ENCODE measurements around the gene TRAF3.

Gene TRAF3

DNA sequence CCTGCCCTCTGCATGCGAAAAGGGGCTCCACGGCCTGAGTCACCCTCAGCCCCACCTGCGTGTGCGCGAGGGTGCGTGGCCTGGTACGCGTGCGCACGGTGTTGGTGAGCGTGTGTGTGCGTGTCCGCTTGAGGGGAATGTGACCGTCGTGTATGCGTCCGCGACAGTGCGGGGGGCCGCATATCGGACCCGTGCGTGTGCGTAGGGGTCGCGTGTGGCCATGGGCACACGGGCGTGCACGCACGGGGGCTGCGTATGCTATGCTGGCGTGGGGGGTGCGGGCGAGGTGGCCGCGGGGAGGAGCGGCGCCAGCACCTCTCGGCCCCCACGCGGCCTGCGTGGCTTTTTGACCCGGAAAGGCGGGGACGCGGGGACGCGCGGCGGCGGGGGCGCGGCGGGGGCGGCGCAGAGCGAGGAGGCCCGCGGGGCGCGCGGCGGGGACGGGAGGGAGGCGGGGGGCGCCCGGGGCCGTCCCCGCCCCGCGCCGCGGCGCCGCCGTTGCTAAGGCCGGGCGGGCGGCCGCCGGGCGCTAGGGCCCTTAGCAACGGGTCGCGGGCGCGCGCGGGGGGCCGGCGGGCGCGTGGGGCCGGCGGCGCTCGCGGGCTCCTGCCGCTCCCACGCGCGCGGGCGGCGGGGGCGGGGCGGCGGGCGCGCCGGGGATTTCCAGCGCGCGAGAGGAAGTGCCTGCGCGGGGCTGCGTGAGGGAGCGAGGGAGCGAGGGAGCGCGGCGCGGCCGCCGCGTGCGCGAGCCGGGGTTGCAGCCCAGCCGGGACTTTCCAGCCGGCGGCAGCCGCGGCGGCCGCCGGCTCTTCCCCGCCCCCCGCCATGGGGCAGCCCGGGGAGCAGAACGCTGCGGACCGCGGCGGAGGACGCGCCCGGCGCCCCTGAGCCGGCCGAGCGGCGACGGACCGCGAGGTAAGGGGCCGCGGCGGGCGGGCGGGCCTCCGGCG lies at the start of gene TRAF3:
Gene TRAF3 (plus strand): TSS at position 689 of the 950 bp plus-strand sequence. CDS start 92,753 bp downstream, outside the sequence.
- peak within 1 kb of the TSS; percentile 98 for H3K27ac Mint-ChIP-seq (ENCODE audit: low read depth)
- ATAC-seq (replicated peaks; ENCODE audit: extremely low read depth, poor library complexity, severe bottlenecking) = peak; percentile 76
- no peaks in the 10 kb centered on the region for H3K27me3 Mint-ChIP-seq
- H3K36me3 Mint-ChIP-seq (ENCODE audit: insufficient read depth) = peaks cover 27% of the 10 kb centered on the region
- peaks cover 42% of the 10 kb centered on the region for H3K4me1 Mint-ChIP-seq
- H3K9me3 Mint-ChIP-seq = no peaks in the 10 kb centered on the region
- peak; percentile 70 to 85 for DNase-seq (ENCODE audit: low spot score in 2 of 2)
- peak within 1 kb of the TSS; percentile 88 for H3K4me3 Mint-ChIP-seq

- no peak for ATAC-seq (replicated peaks; ENCODE audit: extremely low read depth, poor library complexity, severe bottlenecking)
- H3K27me3 Mint-ChIP-seq = no peaks in the 10 kb centered on the region
- no peak overlapping the region for H3K27ac Mint-ChIP-seq (ENCODE audit: low read depth)
- no peak for DNase-seq (ENCODE audit: low spot score in 2 of 2)
- no peak overlapping the region for H3K4me3 Mint-ChIP-seq
- H3K4me1 Mint-ChIP-seq = no peaks in the 10 kb centered on the region
- peaks cover 37% of the 10 kb centered on the region for H3K36me3 Mint-ChIP-seq (ENCODE audit: insufficient read depth)
- no peaks in the 10 kb centered on the region for H3K9me3 Mint-ChIP-seq
Observed at GRCh38 chr14:102728501-102728900, 48.7 kb upstream of the TRAF3 start.

- Mint-ChIP-seq H3K4me1 (no peaks in the 10 kb centered on the region), H3K36me3 (ENCODE audit: insufficient read depth) (peaks cover 33% of the 10 kb centered on the region), H3K27ac (ENCODE audit: low read depth) (no peak overlapping the region), H3K9me3 (no peaks in the 10 kb centered on the region), H3K27me3 (no peaks in the 10 kb centered on the region), H3K4me3 (no peak overlapping the region)
- ATAC-seq (replicated peaks; ENCODE audit: extremely low read depth, poor library complexity, severe bottlenecking) (no peak), DNase-seq (ENCODE audit: low spot score in 2 of 2) (no peak)
Observed at GRCh38 chr14:102729268-102729667, 48.0 kb upstream of the TRAF3 start.

DNA sequence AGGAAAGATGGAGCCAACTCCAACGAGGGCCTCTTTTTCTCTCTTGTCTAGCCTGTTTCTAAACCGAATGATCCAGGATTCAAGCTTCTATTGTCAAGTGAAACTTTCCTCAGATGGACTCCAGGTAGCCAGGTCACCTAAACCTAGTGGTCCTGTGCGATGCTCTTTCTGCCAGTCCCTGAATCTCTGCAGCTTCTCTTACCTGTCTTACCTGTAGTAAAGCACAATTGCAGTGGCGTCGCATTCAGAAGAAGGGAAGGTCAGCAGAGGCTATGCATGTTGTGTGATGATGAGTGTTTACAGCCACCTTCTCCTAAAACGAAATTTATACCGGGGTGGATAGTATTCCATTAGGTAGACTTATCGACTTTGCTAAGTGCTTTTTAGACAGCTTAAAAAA lies 47.4 kb upstream of the TRAF3 start:
- H3K27ac Mint-ChIP-seq (ENCODE audit: low read depth) = no peak overlapping the region
- H3K27me3 Mint-ChIP-seq = no peaks in the 10 kb centered on the region
- no peak for DNase-seq (ENCODE audit: low spot score in 2 of 2)
- H3K9me3 Mint-ChIP-seq = no peaks in the 10 kb centered on the region
- H3K4me3 Mint-ChIP-seq = no peak overlapping the region
- H3K36me3 Mint-ChIP-seq (ENCODE audit: insufficient read depth) = peaks cover 29% of the 10 kb centered on the region
- no peaks in the 10 kb centered on the region for H3K4me1 Mint-ChIP-seq
- no peak for ATAC-seq (replicated peaks; ENCODE audit: extremely low read depth, poor library complexity, severe bottlenecking)

GRCh38 chr14:102731101-102731870 lies 46.0 kb upstream of the TRAF3 start:
- H3K27ac Mint-ChIP-seq (ENCODE audit: low read depth) = peak overlapping the region; percentile 35
- H3K36me3 Mint-ChIP-seq (ENCODE audit: insufficient read depth) = peaks cover 22% of the 10 kb centered on the region

GRCh38 chr14:102731871-102732800 lies 45.1 kb upstream of the TRAF3 start:
- Mint-ChIP-seq H3K27ac (ENCODE audit: low read depth) (peak overlapping the region; percentile 35), H3K36me3 (ENCODE audit: insufficient read depth) (peaks cover 14% of the 10 kb centered on the region), H3K27me3 (no peaks in the 10 kb centered on the region), H3K4me3 (no peak overlapping the region), H3K9me3 (no peaks in the 10 kb centered on the region), H3K4me1 (no peaks in the 10 kb centered on the region)
- ATAC-seq (replicated peaks; ENCODE audit: extremely low read depth, poor library complexity, severe bottlenecking) (no peak), DNase-seq (ENCODE audit: low spot score in 2 of 2) (no peak)

More at GRCh38 chr14:102731101-102731870, 46.0 kb upstream of the TRAF3 start:
- H3K4me3 Mint-ChIP-seq = no peak overlapping the region
- no peak for ATAC-seq (replicated peaks; ENCODE audit: extremely low read depth, poor library complexity, severe bottlenecking)
- H3K4me1 Mint-ChIP-seq = no peaks in the 10 kb centered on the region
- no peak for DNase-seq (ENCODE audit: low spot score in 2 of 2)
- no peaks in the 10 kb centered on the region for H3K9me3 Mint-ChIP-seq
- H3K27me3 Mint-ChIP-seq = no peaks in the 10 kb centered on the region

- no peaks in the 10 kb centered on the region for H3K9me3 Mint-ChIP-seq
- H3K27ac Mint-ChIP-seq (ENCODE audit: low read depth) = peak overlapping the region; percentile 19
- ATAC-seq (replicated peaks; ENCODE audit: extremely low read depth, poor library complexity, severe bottlenecking) = no peak
- H3K4me3 Mint-ChIP-seq = no peak overlapping the region
- no peaks in the 10 kb centered on the region for H3K4me1 Mint-ChIP-seq
- peaks cover 10% of the 10 kb centered on the region for H3K36me3 Mint-ChIP-seq (ENCODE audit: insufficient read depth)
- no peak for DNase-seq (ENCODE audit: low spot score in 2 of 2)
- H3K27me3 Mint-ChIP-seq = no peaks in the 10 kb centered on the region
Observed at GRCh38 chr14:102732924-102733323, 44.3 kb upstream of the TRAF3 start.

GRCh38 chr14:102733326-102733725 lies 43.9 kb upstream of the TRAF3 start:
- no peaks in the 10 kb centered on the region for H3K27me3 Mint-ChIP-seq
- peaks cover 8% of the 10 kb centered on the region for H3K36me3 Mint-ChIP-seq (ENCODE audit: insufficient read depth)
- H3K4me3 Mint-ChIP-seq = no peak overlapping the region
- DNase-seq (ENCODE audit: low spot score in 2 of 2) (no peak), ATAC-seq (replicated peaks; ENCODE audit: extremely low read depth, poor library complexity, severe bottlenecking) (no peak)
- peak overlapping the region; percentile 19 for H3K27ac Mint-ChIP-seq (ENCODE audit: low read depth)
- no peaks in the 10 kb centered on the region for H3K4me1 Mint-ChIP-seq
- H3K9me3 Mint-ChIP-seq = no peaks in the 10 kb centered on the region

DNA sequence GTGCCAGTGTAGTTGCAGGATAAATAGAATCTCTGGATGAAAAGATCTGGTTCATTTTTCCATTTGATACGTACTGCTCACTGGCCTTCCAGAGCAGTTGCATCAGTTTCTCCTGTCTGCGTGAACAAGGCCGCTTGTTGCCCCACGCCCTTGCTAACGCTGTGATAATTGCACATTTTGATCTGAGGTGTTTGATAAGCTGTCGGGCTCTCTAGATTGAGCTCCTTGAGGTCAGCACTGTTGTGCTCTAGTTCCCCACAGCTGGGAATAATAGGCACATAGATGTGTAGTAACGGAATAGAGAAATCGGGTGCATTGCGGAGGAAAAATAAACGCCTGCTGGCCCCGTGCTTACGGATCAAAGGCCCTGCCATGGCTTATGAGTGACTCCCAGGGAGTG lies 42.8 kb upstream of the TRAF3 start:
- Mint-ChIP-seq H3K36me3 (ENCODE audit: insufficient read depth) (peaks cover 8% of the 10 kb centered on the region), H3K4me1 (no peaks in the 10 kb centered on the region), H3K27ac (ENCODE audit: low read depth) (no peak overlapping the region), H3K27me3 (no peaks in the 10 kb centered on the region), H3K4me3 (no peak overlapping the region), H3K9me3 (no peaks in the 10 kb centered on the region)
- DNase-seq (ENCODE audit: low spot score in 2 of 2) (no peak), ATAC-seq (replicated peaks; ENCODE audit: extremely low read depth, poor library complexity, severe bottlenecking) (no peak)

DNA sequence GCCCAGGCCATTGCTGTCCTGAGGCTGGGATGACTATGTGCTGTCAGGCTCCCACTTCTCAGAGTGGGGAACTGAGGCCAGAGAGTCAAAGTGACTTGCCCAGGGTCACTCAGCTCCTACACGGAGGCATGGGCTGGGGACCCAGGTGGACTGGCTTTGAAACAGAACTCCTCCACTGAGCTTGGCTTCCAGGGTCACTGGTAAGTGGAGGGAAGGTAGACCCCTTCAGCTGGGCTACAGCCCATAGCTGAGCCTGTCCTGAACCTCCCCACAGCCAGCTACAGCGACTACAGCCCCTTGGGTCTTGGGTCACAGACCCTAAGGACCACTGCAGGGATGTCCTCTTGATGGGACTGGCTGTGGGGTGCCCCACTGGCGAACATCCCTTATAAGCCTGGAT lies 40.3 kb upstream of the TRAF3 start:
- no peak for DNase-seq (ENCODE audit: low spot score in 2 of 2)
- H3K9me3 Mint-ChIP-seq = no peaks in the 10 kb centered on the region
- H3K36me3 Mint-ChIP-seq (ENCODE audit: insufficient read depth) = peaks cover 4% of the 10 kb centered on the region
- H3K4me3 Mint-ChIP-seq = no peak overlapping the region
- no peaks in the 10 kb centered on the region for H3K4me1 Mint-ChIP-seq
- no peak for ATAC-seq (replicated peaks; ENCODE audit: extremely low read depth, poor library complexity, severe bottlenecking)
- H3K27ac Mint-ChIP-seq (ENCODE audit: low read depth) = no peak overlapping the region
- H3K27me3 Mint-ChIP-seq = no peaks in the 10 kb centered on the region

DNA sequence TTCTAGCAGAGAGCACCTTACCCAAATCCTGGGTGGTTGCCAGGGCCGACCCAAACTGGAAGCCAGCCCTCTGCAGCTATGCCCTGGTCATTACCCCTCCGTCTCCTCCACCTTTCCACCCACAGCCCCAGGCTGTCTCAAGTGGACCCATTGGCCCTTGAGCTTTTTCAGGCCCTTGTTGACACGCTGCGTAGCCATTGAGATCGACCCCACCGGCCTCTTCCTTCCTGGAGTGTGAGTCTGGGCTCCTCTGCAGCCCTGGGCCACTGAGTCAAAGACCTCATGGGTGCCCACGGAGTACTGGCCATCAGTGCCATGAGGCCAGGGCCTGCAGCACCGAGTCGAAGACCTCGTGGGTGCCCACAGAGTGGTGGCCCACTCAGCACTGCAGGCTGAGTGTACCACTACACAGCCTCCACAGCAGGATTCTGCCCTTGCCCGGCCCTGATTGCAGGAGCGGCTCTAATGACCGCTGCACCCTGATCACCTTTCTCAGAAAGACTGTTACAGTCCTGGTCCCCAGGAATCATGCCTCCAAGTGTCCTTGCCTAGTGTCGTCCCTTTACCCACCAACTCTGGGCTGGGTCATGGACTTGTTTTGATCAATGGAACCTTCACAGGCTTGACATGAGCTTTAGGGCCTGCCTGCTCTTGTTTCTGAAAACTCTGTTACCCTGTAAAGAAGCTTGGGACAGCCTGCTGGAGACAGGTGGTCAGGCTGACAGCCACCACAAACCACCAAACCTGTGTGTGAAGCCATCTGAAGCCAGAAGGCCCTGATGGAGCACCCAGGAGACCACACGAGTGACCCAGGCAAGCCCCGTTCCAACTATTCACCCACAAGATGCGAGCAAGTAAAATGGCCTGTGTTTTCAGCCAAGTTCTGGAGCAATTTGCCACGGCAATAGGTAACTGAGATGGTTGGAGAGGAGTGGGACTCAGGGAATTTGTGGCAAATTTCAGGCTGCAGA lies 39.6 kb upstream of the TRAF3 start:
- H3K27me3 Mint-ChIP-seq = no peaks in the 10 kb centered on the region
- DNase-seq (ENCODE audit: low spot score in 2 of 2) = no peak
- H3K4me1 Mint-ChIP-seq = no peaks in the 10 kb centered on the region
- no peak for ATAC-seq (replicated peaks; ENCODE audit: extremely low read depth, poor library complexity, severe bottlenecking)
- peaks cover 3% of the 10 kb centered on the region for H3K36me3 Mint-ChIP-seq (ENCODE audit: insufficient read depth)
- H3K27ac Mint-ChIP-seq (ENCODE audit: low read depth) = no peak overlapping the region
- H3K9me3 Mint-ChIP-seq = no peaks in the 10 kb centered on the region
- H3K4me3 Mint-ChIP-seq = no peak overlapping the region

Data from central memory CD8-positive, alpha-beta T cell (primary cell).